Inflammatory macrophage (primary cell): ENCODE data around the gene RNF126.
"Not testable (repeated sequence)": the region's sequence is repeated elsewhere in the genome, so short reads cannot be mapped to it uniquely, and the experiment has no call there.

Source experiments
- DNase-seq, 2 donors: peaks; one replicate each; pipeline ENCODE4 v3.0.0-alpha.2; 2020 to 2022

Gene RNF126

GRCh38 chr19:646779-647565, 16.0 kb downstream of the RNF126 start:
- no peak for DNase-seq

- DNase-seq, result no peak
Measured at GRCh38 chr19:645912-646778, 16.9 kb downstream of the RNF126 start.

GRCh38 chr19:644789-645188, 18.2 kb downstream of the RNF126 start:
- no peak for DNase-seq

- DNase-seq, result no peak
Measured at GRCh38 chr19:644363-644762, 18.7 kb downstream of the RNF126 start.

GRCh38 chr19:643736-644135, 19.3 kb downstream of the RNF126 start:
- no peak for DNase-seq

GRCh38 chr19:642767-643727, 20.0 kb downstream of the RNF126 start:
- no peak for DNase-seq

GRCh38 chr19:641702-642101, 21.3 kb downstream of the RNF126 start:
- DNase-seq, result no peak

GRCh38 chr19:640606-641189, 22.3 kb downstream of the RNF126 start:
- no peak for DNase-seq

- DNase-seq, result no peak
Measured at GRCh38 chr19:640161-640558, 22.9 kb downstream of the RNF126 start.

- peak; percentile 86 to 94 for DNase-seq
Measured at GRCh38 chr19:639253-640160, 23.5 kb downstream of the RNF126 start, which contains the start of gene FGF22. TSS of gene FGF22 (plus strand) at chr19:639879. CDS start at chr19:639926, 47 bp downstream.

GRCh38 chr19:638906-639252, 24.1 kb downstream of the RNF126 start:
- no peak for DNase-seq

GRCh38 chr19:634975-635652, 27.9 kb downstream of the RNF126 start:
- no peak for DNase-seq

- no peak for DNase-seq
Measured at GRCh38 chr19:633786-634639, 29.0 kb downstream of the RNF126 start.

- DNase-seq, result peak; percentile 98 to 99
Measured at GRCh38 chr19:633068-633785, 29.8 kb downstream of the RNF126 start, which contains the start of gene POLRMT. TSS of gene POLRMT (minus strand) at chr19:633537. CDS start at chr19:633512, 25 bp downstream.

GRCh38 chr19:632579-633067, 30.4 kb downstream of the RNF126 start:
- peak; percentile 58 to 74 for DNase-seq

GRCh38 chr19:629961-630714, 32.9 kb downstream of the RNF126 start:
- DNase-seq, result no peak

GRCh38 chr19:629515-629914, 33.5 kb downstream of the RNF126 start:
- not testable (repeated sequence) for DNase-seq

- DNase-seq, result no peak
Measured at GRCh38 chr19:628168-628567, 34.8 kb downstream of the RNF126 start.
